Activated CD8-positive, alpha-beta memory T cell treated with anti-CD3 and anti-CD28 coated beads, Interleukin-2, amount 50 U/mL, for 1 hour (primary cell): Measurements from ENCODE around the gene OVOL2.
"Not testable (repeated sequence)": the region's sequence is repeated elsewhere in the genome, so short reads cannot be mapped to it uniquely, and the experiment has no call there.

Experiments used
- DNase-seq: peaks from one replicate; pipeline ENCODE4 v3.0.0-alpha.2; 2020; ENCODE audit errors: extremely low read depth

The OVOL2 gene

GRCh38 chr20:18057101-18057993 lies at the start of gene OVOL2:
OVOL2 (minus strand) TSS chr20:18057916; CDS start chr20:18057634, 282 bp downstream.
- no peak for DNase-seq

- no peak for DNase-seq
These were observed 45.8 kb upstream of the OVOL2 start for GRCh38 chr20:18103497-18103896.

GRCh38 chr20:18101125-18101810 lies 43.6 kb upstream of the OVOL2 start:
- DNase-seq = no peak

GRCh38 chr20:18100569-18100968 lies 42.9 kb upstream of the OVOL2 start:
- DNase-seq = not testable (repeated sequence)

- no peak for DNase-seq
These were observed 36.5 kb upstream of the OVOL2 start for GRCh38 chr20:18094191-18094590.

GRCh38 chr20:18093388-18093787 lies 35.7 kb upstream of the OVOL2 start:
- no peak for DNase-seq

- no peak for DNase-seq
These were observed 35.2 kb upstream of the OVOL2 start for GRCh38 chr20:18092890-18093289.

GRCh38 chr20:18091623-18092022 lies 33.9 kb upstream of the OVOL2 start:
- DNase-seq = no peak

GRCh38 chr20:18090477-18090876 lies 32.8 kb upstream of the OVOL2 start:
- no peak for DNase-seq

- DNase-seq = no peak
These were observed 32.3 kb upstream of the OVOL2 start for GRCh38 chr20:18090044-18090443.

GRCh38 chr20:18088841-18089240 lies 31.1 kb upstream of the OVOL2 start:
- DNase-seq = not testable (repeated sequence)

- not testable (repeated sequence) for DNase-seq
These were observed 30.6 kb upstream of the OVOL2 start for GRCh38 chr20:18088298-18088697.

- DNase-seq = no peak
These were observed 29.3 kb upstream of the OVOL2 start for GRCh38 chr20:18087054-18087453.

- not testable (repeated sequence) for DNase-seq
These were observed 23.1 kb upstream of the OVOL2 start for GRCh38 chr20:18080836-18081235.

- no peak for DNase-seq
These were observed 22.1 kb upstream of the OVOL2 start for GRCh38 chr20:18079756-18080353.

GRCh38 chr20:18077157-18077556 lies 19.4 kb upstream of the OVOL2 start:
- no peak for DNase-seq

GRCh38 chr20:18072532-18072931 lies 14.8 kb upstream of the OVOL2 start:
- no peak for DNase-seq

GRCh38 chr20:18066421-18067333 lies 9.0 kb upstream of the OVOL2 start:
- DNase-seq = no peak

- DNase-seq = no peak
These were observed 6.0 kb upstream of the OVOL2 start for GRCh38 chr20:18063676-18064075.

GRCh38 chr20:18059603-18060002 lies 1.9 kb upstream of the OVOL2 start:
- DNase-seq = no peak

- DNase-seq = no peak
These were observed 1.1 kb upstream of the OVOL2 start for GRCh38 chr20:18058661-18059467.
